ENCODE results near the gene NUDT22.

DNA sequence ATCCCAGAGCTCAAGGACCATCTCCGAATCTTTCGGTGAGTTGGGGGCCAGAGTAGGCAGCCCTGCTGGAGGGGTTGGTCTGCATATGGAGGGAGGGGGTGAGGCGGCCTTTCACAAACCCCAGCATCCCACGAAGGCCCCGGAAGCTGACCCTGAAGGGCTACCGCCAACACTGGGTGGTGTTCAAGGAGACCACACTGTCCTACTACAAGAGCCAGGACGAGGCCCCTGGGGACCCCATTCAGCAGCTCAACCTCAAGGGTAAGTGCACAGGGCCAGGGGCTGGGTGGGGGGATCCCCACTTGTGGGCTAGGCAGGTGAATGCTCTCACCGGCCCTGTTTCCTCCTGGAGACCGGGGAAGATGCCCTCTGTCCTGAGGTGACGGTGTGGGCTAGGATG is 6.3 kb upstream of the NUDT22 start:
- TF ChIP-seq, protein P1, sequence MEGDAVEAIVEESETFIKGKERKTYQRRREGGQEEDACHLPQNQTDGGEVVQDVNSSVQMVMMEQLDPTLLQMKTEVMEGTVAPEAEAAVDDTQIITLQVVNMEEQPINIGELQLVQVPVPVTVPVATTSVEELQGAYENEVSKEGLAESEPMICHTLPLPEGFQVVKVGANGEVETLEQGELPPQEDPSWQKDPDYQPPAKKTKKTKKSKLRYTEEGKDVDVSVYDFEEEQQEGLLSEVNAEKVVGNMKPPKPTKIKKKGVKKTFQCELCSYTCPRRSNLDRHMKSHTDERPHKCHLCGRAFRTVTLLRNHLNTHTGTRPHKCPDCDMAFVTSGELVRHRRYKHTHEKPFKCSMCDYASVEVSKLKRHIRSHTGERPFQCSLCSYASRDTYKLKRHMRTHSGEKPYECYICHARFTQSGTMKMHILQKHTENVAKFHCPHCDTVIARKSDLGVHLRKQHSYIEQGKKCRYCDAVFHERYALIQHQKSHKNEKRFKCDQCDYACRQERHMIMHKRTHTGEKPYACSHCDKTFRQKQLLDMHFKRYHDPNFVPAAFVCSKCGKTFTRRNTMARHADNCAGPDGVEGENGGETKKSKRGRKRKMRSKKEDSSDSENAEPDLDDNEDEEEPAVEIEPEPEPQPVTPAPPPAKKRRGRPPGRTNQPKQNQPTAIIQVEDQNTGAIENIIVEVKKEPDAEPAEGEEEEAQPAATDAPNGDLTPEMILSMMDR (conservative IDR thresholded peaks at IDR 0.05; ENCODE audit: low read depth in 2 of 2) = no peak
- no peak for TF ChIP-seq POLR2AphosphoS5 (IDR thresholded peaks at IDR 0.05; ENCODE audit: low read depth)
- TF ChIP-seq, protein P2, sequence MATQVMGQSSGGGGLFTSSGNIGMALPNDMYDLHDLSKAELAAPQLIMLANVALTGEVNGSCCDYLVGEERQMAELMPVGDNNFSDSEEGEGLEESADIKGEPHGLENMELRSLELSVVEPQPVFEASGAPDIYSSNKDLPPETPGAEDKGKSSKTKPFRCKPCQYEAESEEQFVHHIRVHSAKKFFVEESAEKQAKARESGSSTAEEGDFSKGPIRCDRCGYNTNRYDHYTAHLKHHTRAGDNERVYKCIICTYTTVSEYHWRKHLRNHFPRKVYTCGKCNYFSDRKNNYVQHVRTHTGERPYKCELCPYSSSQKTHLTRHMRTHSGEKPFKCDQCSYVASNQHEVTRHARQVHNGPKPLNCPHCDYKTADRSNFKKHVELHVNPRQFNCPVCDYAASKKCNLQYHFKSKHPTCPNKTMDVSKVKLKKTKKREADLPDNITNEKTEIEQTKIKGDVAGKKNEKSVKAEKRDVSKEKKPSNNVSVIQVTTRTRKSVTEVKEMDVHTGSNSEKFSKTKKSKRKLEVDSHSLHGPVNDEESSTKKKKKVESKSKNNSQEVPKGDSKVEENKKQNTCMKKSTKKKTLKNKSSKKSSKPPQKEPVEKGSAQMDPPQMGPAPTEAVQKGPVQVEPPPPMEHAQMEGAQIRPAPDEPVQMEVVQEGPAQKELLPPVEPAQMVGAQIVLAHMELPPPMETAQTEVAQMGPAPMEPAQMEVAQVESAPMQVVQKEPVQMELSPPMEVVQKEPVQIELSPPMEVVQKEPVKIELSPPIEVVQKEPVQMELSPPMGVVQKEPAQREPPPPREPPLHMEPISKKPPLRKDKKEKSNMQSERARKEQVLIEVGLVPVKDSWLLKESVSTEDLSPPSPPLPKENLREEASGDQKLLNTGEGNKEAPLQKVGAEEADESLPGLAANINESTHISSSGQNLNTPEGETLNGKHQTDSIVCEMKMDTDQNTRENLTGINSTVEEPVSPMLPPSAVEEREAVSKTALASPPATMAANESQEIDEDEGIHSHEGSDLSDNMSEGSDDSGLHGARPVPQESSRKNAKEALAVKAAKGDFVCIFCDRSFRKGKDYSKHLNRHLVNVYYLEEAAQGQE (IDR thresholded peaks at IDR 0.05; ENCODE audit: unreplicated experiment) = no peak

All from GM23338 (cell line).